SHP77 (cell line): ENCODE measurements around the gene HNRNPM.

Source experiments
- DNase-seq, 2 experiments: peaks; one replicate each; lab custom pipeline; 2025; lab: John Stamatoyannopoulos, UW

HNRNPM gene

GRCh38 chr19:8460516-8461298 is 15.9 kb downstream of the HNRNPM start:
- no peak for DNase-seq

GRCh38 chr19:8461376-8461775 is 16.6 kb downstream of the HNRNPM start:
- DNase-seq: no peak

DNA sequence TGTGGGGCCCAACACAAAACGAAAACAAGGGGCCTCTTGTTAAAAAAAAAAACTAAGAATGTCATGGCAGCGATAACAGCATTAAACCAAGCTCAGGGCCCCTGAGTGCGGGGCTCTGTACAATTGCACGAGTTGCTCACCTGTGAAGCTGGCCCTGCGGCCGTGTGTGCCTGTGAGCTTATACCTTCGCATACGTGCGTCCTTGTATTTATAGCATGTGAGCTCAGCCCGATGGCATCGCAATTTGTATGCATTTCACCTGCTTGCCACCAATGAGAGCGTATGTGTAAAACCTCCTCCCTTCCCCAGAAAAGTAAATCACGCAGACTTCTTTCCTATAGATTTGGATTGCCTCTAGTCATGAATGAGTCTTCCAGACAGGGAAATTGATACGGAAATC is 17.1 kb downstream of the HNRNPM start:
- no peak for DNase-seq

GRCh38 chr19:8462571-8462970 is 17.8 kb downstream of the HNRNPM start:
- no peak for DNase-seq

DNA sequence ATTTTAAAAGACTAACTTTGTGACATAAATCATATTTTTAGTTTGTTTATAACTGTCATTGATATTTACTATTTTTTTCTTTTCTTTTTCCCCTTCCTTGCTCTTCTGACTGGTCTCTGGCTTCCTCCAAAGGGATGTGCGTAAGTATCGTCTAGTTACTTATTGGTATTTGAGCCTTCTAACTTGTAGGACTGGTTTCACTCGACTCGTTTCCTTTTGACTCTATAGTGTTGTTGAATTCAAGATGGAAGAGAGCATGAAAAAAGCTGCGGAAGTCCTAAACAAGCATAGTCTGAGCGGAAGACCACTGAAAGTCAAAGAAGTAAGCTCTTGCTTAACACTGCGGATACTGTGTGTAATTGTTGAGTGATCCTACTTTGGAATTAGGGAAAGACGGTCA is 18.6 kb downstream of the HNRNPM start:
- DNase-seq: no peak

GRCh38 chr19:8466018-8466417 is 21.2 kb downstream of the HNRNPM start:
- DNase-seq: no peak

DNA sequence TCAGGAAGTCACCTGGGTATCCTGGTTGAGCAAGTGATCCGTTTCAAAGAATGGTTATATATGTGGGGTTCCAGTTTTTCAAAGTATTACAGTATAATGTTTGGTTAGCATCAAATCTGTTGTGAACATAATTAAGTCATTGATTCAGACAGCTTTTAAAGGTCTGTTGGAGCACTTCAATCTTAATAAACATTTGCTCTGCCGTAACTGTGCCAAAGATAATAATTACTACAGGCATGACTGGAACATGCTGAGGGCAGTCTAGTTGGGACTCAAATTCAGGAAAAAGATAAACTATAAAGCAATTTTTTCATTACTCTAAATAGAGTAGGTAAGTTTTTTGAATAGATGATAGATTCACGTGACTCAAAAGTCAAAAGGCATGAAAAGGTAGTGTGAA is 23.3 kb downstream of the HNRNPM start:
- no peak for DNase-seq

GRCh38 chr19:8468761-8469373 is 24.1 kb downstream of the HNRNPM start:
- no peak for DNase-seq

- DNase-seq: no peak
These were observed 25.0 kb downstream of the HNRNPM start for GRCh38 chr19:8469613-8470368.

DNA sequence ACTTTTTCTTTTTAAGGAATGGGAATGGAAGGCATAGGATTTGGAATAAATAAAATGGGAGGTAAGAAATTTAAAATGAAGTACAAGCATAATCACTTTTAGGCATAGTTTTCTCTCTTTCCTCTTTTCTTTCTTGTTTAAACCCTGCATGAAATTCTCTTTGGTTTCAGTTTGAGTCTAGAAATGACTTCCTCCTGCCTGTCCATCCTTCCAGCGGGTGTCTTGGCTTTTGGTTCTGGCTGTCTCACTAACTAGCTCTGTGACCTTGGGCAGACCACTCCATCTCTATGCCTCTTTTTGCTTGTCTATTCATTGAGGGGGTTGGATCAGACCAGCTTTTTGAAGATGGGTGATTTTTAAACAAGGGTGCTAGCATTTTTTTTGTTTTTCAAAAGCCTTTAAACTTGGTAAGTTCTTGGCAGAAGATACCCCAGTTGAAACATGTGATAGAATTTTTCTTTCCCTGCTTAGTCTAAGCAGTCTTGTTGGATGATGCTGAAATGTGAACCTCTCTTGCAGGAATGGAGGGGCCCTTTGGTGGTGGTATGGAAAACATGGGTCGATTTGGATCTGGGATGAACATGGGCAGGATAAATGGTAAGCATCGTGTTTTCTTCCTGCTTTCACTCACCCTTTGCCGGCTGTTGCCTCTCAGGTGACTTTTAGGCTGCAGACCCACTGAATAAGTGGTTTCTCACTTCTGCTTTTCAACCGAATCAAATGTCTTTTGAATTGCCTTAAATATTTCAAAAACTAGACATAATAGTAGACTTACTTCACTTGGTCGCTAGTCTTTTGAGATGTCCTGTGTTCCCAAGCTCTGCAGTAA is 29.1 kb downstream of the HNRNPM start:
- DNase-seq: no peak

- no peak for DNase-seq
These were observed 30.2 kb downstream of the HNRNPM start for GRCh38 chr19:8475005-8475404.

DNA sequence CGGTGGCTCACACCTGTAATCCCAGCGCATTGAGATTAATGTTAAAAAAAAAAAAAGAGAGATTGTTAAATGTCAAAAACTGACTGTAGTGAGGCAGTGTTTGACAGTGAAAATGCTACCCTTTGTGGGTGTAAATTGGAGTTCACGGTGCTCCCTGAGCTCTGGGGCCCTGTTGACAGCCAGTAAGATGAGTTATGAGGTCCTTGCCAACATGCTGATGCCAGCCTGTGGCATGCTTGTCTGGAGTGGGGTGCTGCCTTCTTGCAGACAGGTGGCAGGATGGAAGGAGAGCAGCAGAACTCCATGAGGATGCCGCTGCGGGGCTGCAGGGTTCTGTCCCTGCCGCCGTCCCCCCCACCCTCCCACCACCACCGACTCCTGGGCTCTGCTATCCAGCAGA is 31.7 kb downstream of the HNRNPM start:
- DNase-seq: no peak

- DNase-seq: no peak
These were observed 33.1 kb downstream of the HNRNPM start for GRCh38 chr19:8477889-8478288.

- DNase-seq: no peak
These were observed 33.8 kb downstream of the HNRNPM start for GRCh38 chr19:8478598-8478997.

- no peak for DNase-seq
These were observed 36.4 kb downstream of the HNRNPM start for GRCh38 chr19:8481201-8481600.

- no peak for DNase-seq
These were observed 36.8 kb downstream of the HNRNPM start for GRCh38 chr19:8481616-8482015.

DNA sequence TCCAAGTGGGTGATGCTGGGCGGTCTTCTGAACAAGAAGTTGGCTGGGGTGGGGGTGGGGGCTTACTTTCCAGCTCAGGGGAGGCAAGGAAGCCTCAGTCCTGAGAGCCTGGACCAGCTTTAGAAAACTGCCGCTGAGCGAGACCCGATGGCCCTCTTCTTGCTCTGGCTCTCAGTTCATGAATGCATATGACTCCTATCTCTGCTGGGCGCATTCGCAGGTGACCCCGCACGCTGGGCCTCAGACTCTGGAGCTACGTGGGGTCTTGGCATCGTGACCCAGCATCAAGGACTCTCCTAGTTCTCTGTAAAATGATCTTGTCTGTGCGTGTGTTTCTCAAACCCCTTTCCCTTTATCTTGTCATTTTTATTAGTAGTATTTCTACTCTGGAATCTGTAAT is 37.9 kb downstream of the HNRNPM start:
- DNase-seq: no peak

GRCh38 chr19:8483165-8483564 is 38.4 kb downstream of the HNRNPM start:
- DNase-seq: no peak

GRCh38 chr19:8484331-8484894 is 39.6 kb downstream of the HNRNPM start:
- no peak for DNase-seq

DNA sequence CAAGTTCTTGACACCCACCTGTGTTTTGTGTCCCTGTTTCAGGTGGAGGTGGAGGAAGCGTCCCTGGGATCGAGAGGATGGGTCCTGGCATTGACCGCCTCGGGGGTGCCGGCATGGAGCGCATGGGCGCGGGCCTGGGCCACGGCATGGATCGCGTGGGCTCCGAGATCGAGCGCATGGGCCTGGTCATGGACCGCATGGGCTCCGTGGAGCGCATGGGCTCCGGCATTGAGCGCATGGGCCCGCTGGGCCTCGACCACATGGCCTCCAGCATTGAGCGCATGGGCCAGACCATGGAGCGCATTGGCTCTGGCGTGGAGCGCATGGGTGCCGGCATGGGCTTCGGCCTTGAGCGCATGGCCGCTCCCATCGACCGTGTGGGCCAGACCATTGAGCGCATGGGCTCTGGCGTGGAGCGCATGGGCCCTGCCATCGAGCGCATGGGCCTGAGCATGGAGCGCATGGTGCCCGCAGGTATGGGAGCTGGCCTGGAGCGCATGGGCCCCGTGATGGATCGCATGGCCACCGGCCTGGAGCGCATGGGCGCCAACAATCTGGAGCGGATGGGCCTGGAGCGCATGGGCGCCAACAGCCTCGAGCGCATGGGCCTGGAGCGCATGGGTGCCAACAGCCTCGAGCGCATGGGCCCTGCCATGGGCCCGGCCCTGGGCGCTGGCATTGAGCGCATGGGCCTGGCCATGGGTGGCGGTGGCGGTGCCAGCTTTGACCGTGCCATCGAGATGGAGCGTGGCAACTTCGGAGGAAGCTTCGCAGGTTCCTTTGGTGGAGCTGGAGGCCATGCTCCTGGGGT is 41.0 kb downstream of the HNRNPM start:
- DNase-seq: no peak

- DNase-seq: no peak
These were observed 41.9 kb downstream of the HNRNPM start for GRCh38 chr19:8486661-8487136.
